Endothelial cell of umbilical vein (primary cell): ENCODE measurements around the gene MEA1. TPM values are rescaled to one million over a fixed set of nuclear protein-coding genes. Genes with fewer than 3 reads are reported as not detected.
A peak's percentile ranks its signal among the peaks of the same experiment; 100 is the strongest.

Experiments used
- BruUV-seq: library from RNA; stranded (reverse); fragments of 400-500 nt; replicated peaks from 2 replicates; lab custom pipeline; 2021; lab: Mats Ljungman, UMichigan
- CTCF ChIA-PET: fragments of 300-600, 350-600 bp; sonication (Branson Sonifier 250); formaldehyde crosslinking; loops from one replicate; lab custom pipeline; 2021; ENCODE audit warnings: antibody characterized with exemption, inconsistent platforms; lab: Charles Lee
- POLR2A ChIA-PET: fragments of 300-600, 350-600 bp; sonication (Branson Sonifier 250); formaldehyde crosslinking; loops from one replicate; lab custom pipeline; 2021; ENCODE audit warnings: antibody characterized with exemption, inconsistent platforms; lab: Charles Lee
- DNase-seq: peaks from one replicate; pipeline ENCODE4 v3.0.0-alpha.2; 2011; ENCODE audit warnings: low read depth, low spot score
- FAIRE-seq: peaks from 2 replicates; lab custom pipeline; 2011; peaks lifted over from hg19 to GRCh38; lab: Jason Lieb, UNC
- H2AFZ ChIP-seq: 2 replicates; pipeline ENCODE4 v1.6.0; 2012; ENCODE audit warnings: low read depth, low read length, control low read depth, inconsistent platforms
- H3K27ac ChIP-seq: 2 replicates; pipeline ENCODE4 v1.5.1; 2011; ENCODE audit warnings: low read depth, mild to moderate bottlenecking, control low read depth, low read length, moderate library complexity; ENCODE audit not compliant: insufficient read depth
- H3K27me3 ChIP-seq, 2 experiments: 2 replicates each; pipeline versions ENCODE4 v1.6.0 to v1.6.1; 2011; ENCODE audit warnings: low read length in 2 of 2, mixed read lengths in 1 of 2; ENCODE audit not compliant: control insufficient read depth in 2 of 2, insufficient read depth in 2 of 2
- H3K36me3 ChIP-seq, 2 experiments: 2 replicates in 1 of 2; 3 replicates in 1 of 2; pipeline ENCODE4 v1.5.1; 2011; ENCODE audit warnings: low read length in 2 of 2, mild to moderate bottlenecking in 1 of 2, moderate library complexity in 1 of 2; ENCODE audit not compliant: control insufficient read depth in 2 of 2, insufficient read depth in 2 of 2; ENCODE audit errors: extremely low read depth in 1 of 2
- H3K4me1 ChIP-seq: 3 replicates; pipeline ENCODE4 v1.5.1; 2011; ENCODE audit warnings: mild to moderate bottlenecking, low read length; ENCODE audit not compliant: control insufficient read depth, insufficient read depth; ENCODE audit errors: extremely low read depth
- H3K4me2 ChIP-seq: 2 replicates; pipeline ENCODE4 v1.6.1; 2011; ENCODE audit warnings: low read length, control low read depth, mixed read lengths; ENCODE audit not compliant: insufficient read depth
- H3K4me3 ChIP-seq, 3 experiments: fragments of 200-600 bp in 1 of 3; sonication (generic), shearing (Covaris generic) in 1 of 3; replicated peaks in 1 of 3; 2 replicates each; pipeline ENCODE4 v1.5.1; 2011 to 2016; ENCODE audit warnings: control low read depth in 3 of 3, low read length in 3 of 3, mild to moderate bottlenecking in 2 of 3, inconsistent platforms in 1 of 3, low read depth in 1 of 3, moderate library complexity in 1 of 3; ENCODE audit not compliant: insufficient read depth in 1 of 3
- H3K79me2 ChIP-seq: 2 replicates; pipeline ENCODE4 v1.6.0; 2012; ENCODE audit warnings: low read length, inconsistent platforms; ENCODE audit not compliant: control insufficient read depth, insufficient read depth
- H3K9ac ChIP-seq: replicated peaks from 2 replicates; pipeline ENCODE3; 2011; ENCODE audit warnings: low read length, control low read depth; ENCODE audit not compliant: insufficient read depth; ENCODE audit errors: extremely low read depth
- H3K9me1 ChIP-seq: replicated peaks from 3 replicates; pipeline ENCODE4 v1.6.0; 2011; ENCODE audit warnings: mild to moderate bottlenecking, low read length; ENCODE audit not compliant: control insufficient read depth, insufficient read depth; ENCODE audit errors: extremely low read depth
- H3K9me3 ChIP-seq: replicated peaks from 2 replicates; pipeline ENCODE4 v1.5.1; 2012; ENCODE audit warnings: low read length, inconsistent platforms; ENCODE audit not compliant: control insufficient read depth, insufficient read depth
- H4K20me1 ChIP-seq: replicated peaks from 2 replicates; pipeline ENCODE3; 2011; ENCODE audit warnings: mild to moderate bottlenecking, low read length; ENCODE audit not compliant: control insufficient read depth, insufficient read depth; ENCODE audit errors: extremely low read depth
- CTCF ChIP-seq, 2 donors: IDR thresholded peaks; 1 replicate in 1 of 2; 2 replicates in 1 of 2; pipeline ENCODE4 v1.5.1; 2011; ENCODE audit warnings: low read length in 2 of 2, mild to moderate bottlenecking in 2 of 2, moderate library complexity in 2 of 2, control low read depth in 1 of 2, inconsistent platforms in 1 of 2, low read depth in 1 of 2; ENCODE audit not compliant: insufficient read depth in 1 of 2; ENCODE audit errors: extremely low read depth in 1 of 2
- EZH2 ChIP-seq: IDR thresholded peaks from 2 replicates; pipeline ENCODE4 v1.6.1; 2012; ENCODE audit warnings: borderline replicate concordance, low read depth, mild to moderate bottlenecking, moderate library complexity, low read length, inconsistent platforms; ENCODE audit not compliant: severe bottlenecking
- FOS ChIP-seq: IDR thresholded peaks from 2 replicates; pipeline ENCODE4 v1.6.1; 2011; ENCODE audit warnings: mild to moderate bottlenecking, low read length, moderate library complexity, borderline replicate concordance; ENCODE audit not compliant: insufficient read depth
- GATA2 ChIP-seq: IDR thresholded peaks from 2 replicates; pipeline ENCODE4 v1.7.0; 2011; ENCODE audit warnings: low read depth, mild to moderate bottlenecking, moderate library complexity, mixed read lengths, low read length; ENCODE audit not compliant: insufficient read length, insufficient read depth
- JUN ChIP-seq: IDR thresholded peaks from 2 replicates; pipeline ENCODE4 v1.6.1; 2011; ENCODE audit warnings: borderline replicate concordance, low read depth; ENCODE audit not compliant: insufficient read length, insufficient read depth
- MAX ChIP-seq: IDR thresholded peaks from 2 replicates; pipeline ENCODE4 v1.6.1; 2011; ENCODE audit not compliant: insufficient read depth, insufficient read length
- MYC ChIP-seq: IDR thresholded peaks from one replicate; pipeline ENCODE4 v1.6.1; 2011; ENCODE audit warnings: mild to moderate bottlenecking, low read depth, low read length
- POLR2A ChIP-seq: IDR thresholded peaks from 2 replicates; pipeline ENCODE4 v1.6.1; 2012; ENCODE audit warnings: low read depth, mild to moderate bottlenecking, control low read depth, low read length
- POLR2AphosphoS5 ChIP-seq: IDR thresholded peaks from 2 replicates; pipeline ENCODE4 v1.6.1; 2012; ENCODE audit warnings: low read depth, mild to moderate bottlenecking, control low read depth, low read length, moderate library complexity; ENCODE audit not compliant: insufficient read depth
- dilution Hi-C: fragments of 300-500 bp; cut with MboI; formaldehyde crosslinking; loops from one replicate; pipeline ENCODE4 v1.15.0; 2019; ENCODE audit warnings: low sequenced_read_pairs; ENCODE audit not compliant: extremely low pct_ligation_motif_present
- intact Hi-C: fragments of 100-400 bp; cut with micrococcal nuclease; formaldehyde crosslinking; loops from one replicate; pipeline ENCODE4 v1.10.0; 2022
- polyA plus RNA-seq, 4 experiments: library from polyadenylated mRNA; depleted of rRNA in 3 of 4; stranded (reverse) in 3 of 4; unstranded in 1 of 4; fragments of >200 nt; gene quantifications; 2 replicates each; pipeline versions ENCODE4 v1.2.1 to v1.2.3, GENCODE V29; 2011 to 2012; ENCODE audit warnings: missing spikeins in 1 of 4
- total RNA-seq: library from RNA; stranded (reverse); gene quantifications from 2 replicates; pipeline ENCODE4 v1.2.3, GENCODE V29; 2021

MEA1 gene
- total and polyA plus RNA-seq, 2 donors (not counting 3 experiments of a cell fraction or from before 2014, with no cell fraction given), result 62.5 to 69.5 TPM

DNA sequence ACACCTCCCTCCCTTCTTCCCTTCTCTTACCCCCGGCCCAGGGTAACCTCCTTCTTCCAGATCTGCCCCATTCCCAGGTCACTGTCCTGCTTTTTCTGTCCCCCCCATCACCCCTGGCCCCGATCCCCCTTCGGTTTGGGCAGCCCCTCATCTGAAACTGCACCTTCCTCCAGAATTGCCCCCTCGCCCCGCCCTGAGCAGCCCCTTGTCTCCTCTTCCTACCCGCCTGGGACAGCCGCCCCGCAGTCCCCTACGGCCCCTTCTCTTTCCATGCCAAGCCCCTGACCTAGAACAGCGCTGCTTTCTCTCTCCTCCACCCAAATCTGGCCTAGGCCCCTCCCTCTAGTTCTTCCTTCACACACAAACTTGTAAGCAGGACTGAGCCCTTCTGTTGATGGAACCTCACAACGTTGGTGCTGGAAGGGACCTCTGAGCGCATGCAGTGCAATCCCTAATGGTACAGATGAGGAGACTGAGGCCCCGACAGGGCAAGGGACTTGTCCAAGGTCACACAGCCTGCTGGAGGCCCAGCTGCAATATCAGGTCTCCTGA, 28.7 kb downstream of the MEA1 start:
- peak; percentile 20 for DNase-seq
- intact Hi-C loops, result loop anchor here (1.0 to 5.0 kb wide), 4 partner anchors 28 to 186 kb away; partner anchors contain the start of genes CUL7, MEA1 and SRF
- Histone ChIP-seq H3K9me1 (no peaks in the 10 kb centered on the region), H3K9me3 (no peaks in the 10 kb centered on the region), H3K27ac (no peak overlapping the region), H3K9ac (peak overlapping the region; percentile 71), H3K27me3 (no peaks in the 10 kb centered on the region), H3K4me2 (peak overlapping the region; percentile 51), H3K4me1 (peaks cover 28% of the 10 kb centered on the region), H3K4me3 (peak overlapping the region; percentile 57 to 90 (median 83)), H4K20me1 (peaks cover 3% of the 10 kb centered on the region), H3K79me2 (peaks cover 15% of the 10 kb centered on the region), H3K36me3 (peaks cover 0 to under 1% of the 10 kb centered on the region in 2 experiments), H2AFZ (peak overlapping the region; percentile 39)
- peak; percentile 81 for FAIRE-seq
- BruUV-seq, result TSS peak; percentile 24
- dilution Hi-C loops, result no loop called here
- TF ChIP-seq CTCF (IDR thresholded peaks at IDR 0.05; ENCODE audit: extremely low read depth in 1 of 2, insufficient read depth in 1 of 2, low read depth in 1 of 2, low read length in 2 of 2), result no peak
- no peak for TF ChIP-seq FOS
- no peak for TF ChIP-seq MYC
- TF ChIP-seq EZH2, result no peak
- no peak for TF ChIP-seq JUN
- TF ChIP-seq POLR2AphosphoS5, result no peak
- no peak for TF ChIP-seq MAX
- no peak for TF ChIP-seq POLR2A
- TF ChIP-seq GATA2, result no peak
- ChIA-PET POLR2A (interaction anchor here (1.0 to 1.2 kb wide), 3 partner anchors 11 to 75 kb away, joined by 3 to 8 read pairs (median 3); partner anchors contain the start of genes KLC4 and MRPL2), CTCF (no interaction called here)
